ENCODE data around the gene IMPA2.

- TF ChIP-seq POLR2A (IDR thresholded peaks at IDR 0.05; ENCODE audit: low read length), result no peak
- no peak for TF ChIP-seq GATA1 (IDR thresholded peaks at IDR 0.05; ENCODE audit: low read depth, low read length)
Observed at GRCh38 chr18:12010187-12010802, 29.0 kb downstream of the IMPA2 start.
